SU-DHL-6 (cell line): ENCODE results near the gene HCN4.

Experiments used
- CTCF ChIP-seq: fragments of 200-600 bp; sonication (generic); IDR thresholded peaks from one replicate; pipeline ENCODE4 v1.5.1; 2017; ENCODE audit warnings: antibody characterized with exemption, mild to moderate bottlenecking, low read length, moderate library complexity; ENCODE audit not compliant: insufficient read depth, poor library complexity, severe bottlenecking
- EZH2phosphoT487 ChIP-seq: fragments of 200-600 bp; sonication (generic), shearing (Covaris generic); conservative IDR thresholded peaks from 2 replicates; pipeline ENCODE4 v1.6.1; 2018; ENCODE audit warnings: mild to moderate bottlenecking, antibody characterized with exemption, low read length, moderate library complexity, mixed read lengths

GRCh38 chr15:73313861-73314260, 54.9 kb downstream of the HCN4 start:
- TF ChIP-seq EZH2phosphoT487 (no peak), CTCF (no peak)
